DND-41 (cell line): ENCODE results near the gene REPS1.

Source experiments
- CTCF ChIP-seq: IDR thresholded peaks from 2 replicates; pipeline ENCODE4 v1.5.1; 2012; ENCODE audit warnings: borderline replicate concordance, low read length, moderate library complexity, mild to moderate bottlenecking; ENCODE audit not compliant: poor library complexity, severe bottlenecking; ENCODE audit errors: extremely low read depth
- EZH2 ChIP-seq: IDR thresholded peaks from 3 replicates; pipeline ENCODE4 v1.6.1; 2012; ENCODE audit warnings: borderline replicate concordance, low read depth, mild to moderate bottlenecking, moderate library complexity, low read length, inconsistent platforms; ENCODE audit not compliant: severe bottlenecking

DNA sequence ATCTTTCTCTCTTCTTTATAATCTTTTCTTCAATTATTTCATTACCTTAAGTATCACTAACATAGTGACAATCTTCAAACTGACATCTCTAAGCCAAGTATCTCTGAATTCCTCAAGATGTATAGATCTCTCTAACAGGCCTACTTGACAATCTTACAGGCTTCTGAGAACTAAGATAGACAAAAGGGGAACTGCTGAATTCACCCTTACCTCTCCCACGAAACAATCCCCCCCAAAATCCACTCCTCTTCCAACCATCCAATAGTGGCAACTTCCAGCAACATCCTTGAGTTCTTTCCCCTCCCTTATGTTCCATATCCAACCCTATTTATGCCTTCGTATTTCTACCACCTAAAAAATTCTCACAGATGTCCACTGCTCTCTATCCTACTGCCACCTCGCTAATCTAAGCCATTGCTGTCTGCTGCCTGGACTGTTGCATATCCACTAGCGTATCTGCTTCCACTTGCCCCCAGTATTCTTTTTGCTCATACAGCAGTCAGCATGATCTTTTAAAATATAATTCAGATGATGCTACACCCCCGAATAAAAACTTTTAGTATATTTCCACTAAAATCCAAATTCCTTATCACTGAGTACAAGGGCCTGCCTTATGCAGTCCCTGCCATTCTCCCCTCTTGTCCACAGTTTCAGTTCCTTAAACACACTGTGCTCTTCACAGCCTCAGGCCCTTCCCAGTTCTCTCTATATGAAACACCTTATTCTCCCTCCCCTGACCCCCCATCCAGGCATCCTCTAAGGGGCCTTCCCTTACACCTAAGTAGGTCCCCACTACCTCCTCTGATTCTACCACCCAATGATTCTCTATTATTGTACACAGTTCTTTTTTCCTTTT lies 8.0 kb downstream of the REPS1 start:
- TF ChIP-seq CTCF (no peak), EZH2 (no peak)
